ENCODE measurements around the gene SCNN1A.

Gene SCNN1A

GRCh38 chr12:6358881-6359280 is 16.5 kb downstream of the SCNN1A start:
- no peak for DNase-seq (ENCODE audit: low spot score)
- no peak for TF ChIP-seq CTCF (IDR thresholded peaks at IDR 0.05; ENCODE audit: extremely low read depth, missing control alignments)

GRCh38 chr12:6356374-6356820 is 19.0 kb downstream of the SCNN1A start:
- no peak for DNase-seq (ENCODE audit: low spot score)
- TF ChIP-seq CTCF (IDR thresholded peaks at IDR 0.05; ENCODE audit: extremely low read depth, missing control alignments): no peak

GRCh38 chr12:6355491-6356373 is 19.6 kb downstream of the SCNN1A start:
- TF ChIP-seq CTCF (IDR thresholded peaks at IDR 0.05; ENCODE audit: extremely low read depth, missing control alignments): no peak
- no peak for DNase-seq (ENCODE audit: low spot score)

GRCh38 chr12:6354495-6355393 is 20.6 kb downstream of the SCNN1A start:
- DNase-seq (ENCODE audit: low spot score): no peak
- no peak for TF ChIP-seq CTCF (IDR thresholded peaks at IDR 0.05; ENCODE audit: extremely low read depth, missing control alignments)

GRCh38 chr12:6352193-6353173 is 22.9 kb downstream of the SCNN1A start:
- no peak for TF ChIP-seq CTCF (IDR thresholded peaks at IDR 0.05; ENCODE audit: extremely low read depth, missing control alignments)

GRCh38 chr12:6351622-6352021 is 23.7 kb downstream of the SCNN1A start:
- DNase-seq (ENCODE audit: low spot score): no peak
- no peak for TF ChIP-seq CTCF (IDR thresholded peaks at IDR 0.05; ENCODE audit: extremely low read depth, missing control alignments)

More at GRCh38 chr12:6352193-6353173, 22.9 kb downstream of the SCNN1A start:
- DNase-seq (ENCODE audit: low spot score): no peak

All from GM20000 (cell line).